Amygdala (tissue), 56 donors: ENCODE data around the gene C1QL2.

Experiments used
- DNase-seq, 56 donors: peaks; one replicate each; lab custom pipeline; 2025; lab: John Stamatoyannopoulos, UW

C1QL2 gene

DNA sequence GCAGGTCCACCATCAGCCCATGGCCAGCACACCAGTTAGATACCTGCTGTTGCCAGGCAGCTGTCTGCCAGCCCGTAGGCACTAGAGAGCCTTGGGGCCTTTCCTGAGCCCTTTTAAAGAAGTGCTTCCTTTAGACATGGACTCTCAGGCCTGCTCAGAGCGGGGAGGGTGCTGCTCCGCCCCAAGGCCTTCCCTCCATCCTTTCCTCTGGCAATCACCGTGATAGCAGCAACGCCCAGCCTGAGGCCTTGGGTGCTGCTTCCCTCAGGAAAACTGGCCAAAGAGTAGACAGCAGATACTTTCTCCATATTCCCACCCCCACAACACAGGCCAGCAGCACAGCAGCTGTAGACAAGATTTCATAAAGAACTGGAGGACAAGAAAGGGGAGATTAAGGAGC lies 22.3 kb upstream of the C1QL2 start:
- no peak for DNase-seq

DNA sequence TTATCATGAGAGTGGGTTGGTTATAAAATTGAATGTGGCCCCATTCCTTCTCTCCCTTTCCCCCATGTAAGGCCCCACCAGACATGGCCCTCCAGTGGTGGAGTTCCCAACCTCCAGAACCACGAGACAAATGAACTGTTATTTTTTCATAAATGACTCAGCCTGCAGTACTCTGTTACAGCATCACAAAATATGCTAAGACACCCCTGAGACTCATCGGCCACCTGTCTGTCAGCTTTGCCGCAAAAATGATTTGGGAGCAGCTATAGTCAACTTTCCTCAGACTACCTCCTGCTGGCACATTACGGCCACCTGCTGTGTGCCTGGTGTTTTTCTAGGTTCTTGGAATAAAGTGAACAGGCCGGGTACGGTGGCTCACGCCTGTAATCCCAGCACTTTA lies 21.4 kb upstream of the C1QL2 start:
- no peak for DNase-seq

DNA sequence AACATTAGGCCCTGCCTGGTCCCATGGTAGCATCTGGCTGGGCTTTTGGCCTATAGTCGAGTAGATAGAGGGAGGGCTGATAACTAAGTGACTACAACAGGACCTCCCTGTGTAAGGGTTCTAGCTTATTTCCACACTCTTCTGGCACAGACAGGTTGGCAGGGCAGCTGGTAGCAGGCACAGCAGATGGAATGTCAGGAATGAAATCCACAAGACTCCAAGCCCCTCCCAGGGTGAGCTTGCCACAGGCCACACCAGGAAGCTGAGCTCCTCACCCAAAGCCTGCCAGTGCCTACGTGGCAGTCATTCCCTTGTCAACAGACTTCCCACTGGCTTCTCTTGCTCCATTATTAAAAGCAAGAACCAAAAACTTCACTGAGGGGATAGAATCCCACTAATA lies 20.7 kb upstream of the C1QL2 start:
- DNase-seq = no peak

DNA sequence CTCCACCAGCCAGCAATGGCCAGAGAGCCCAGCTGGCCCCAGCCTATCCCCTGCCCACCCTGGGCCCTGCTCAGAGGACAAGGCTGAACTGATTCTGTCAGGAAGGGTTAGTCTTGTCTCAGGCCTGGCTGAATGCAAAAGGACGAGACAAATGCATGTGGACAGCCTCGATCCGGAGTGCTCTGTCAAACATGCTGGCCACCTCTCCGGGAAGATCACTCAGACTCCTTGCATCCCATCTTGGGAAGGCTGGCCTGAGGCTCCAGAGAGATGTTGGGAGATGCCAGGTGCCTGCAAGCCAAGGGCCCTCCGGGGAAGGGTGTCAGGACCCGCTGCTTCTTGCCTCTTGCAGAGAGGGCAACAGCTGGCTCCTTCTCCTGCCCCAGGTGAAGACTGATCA lies 20.2 kb upstream of the C1QL2 start:
- no peak for DNase-seq

DNA sequence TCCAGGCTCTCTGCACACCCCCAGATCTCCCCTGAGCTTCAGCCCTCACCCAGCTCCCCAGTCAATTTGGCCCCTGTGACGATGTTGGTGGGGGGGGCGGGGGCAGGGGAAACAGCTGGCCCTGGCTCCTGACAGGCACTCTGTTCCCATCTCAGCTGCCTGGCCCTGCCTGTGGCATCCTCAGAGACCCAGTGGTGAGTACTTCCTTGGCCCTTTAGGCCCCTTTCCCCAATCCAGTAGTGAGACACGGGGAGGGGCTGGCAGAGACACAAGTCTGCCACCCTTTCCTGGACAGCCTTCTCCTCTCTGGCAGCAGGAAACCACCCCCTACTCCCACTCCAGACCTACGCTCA lies 19.3 kb upstream of the C1QL2 start:
- no peak for DNase-seq

DNA sequence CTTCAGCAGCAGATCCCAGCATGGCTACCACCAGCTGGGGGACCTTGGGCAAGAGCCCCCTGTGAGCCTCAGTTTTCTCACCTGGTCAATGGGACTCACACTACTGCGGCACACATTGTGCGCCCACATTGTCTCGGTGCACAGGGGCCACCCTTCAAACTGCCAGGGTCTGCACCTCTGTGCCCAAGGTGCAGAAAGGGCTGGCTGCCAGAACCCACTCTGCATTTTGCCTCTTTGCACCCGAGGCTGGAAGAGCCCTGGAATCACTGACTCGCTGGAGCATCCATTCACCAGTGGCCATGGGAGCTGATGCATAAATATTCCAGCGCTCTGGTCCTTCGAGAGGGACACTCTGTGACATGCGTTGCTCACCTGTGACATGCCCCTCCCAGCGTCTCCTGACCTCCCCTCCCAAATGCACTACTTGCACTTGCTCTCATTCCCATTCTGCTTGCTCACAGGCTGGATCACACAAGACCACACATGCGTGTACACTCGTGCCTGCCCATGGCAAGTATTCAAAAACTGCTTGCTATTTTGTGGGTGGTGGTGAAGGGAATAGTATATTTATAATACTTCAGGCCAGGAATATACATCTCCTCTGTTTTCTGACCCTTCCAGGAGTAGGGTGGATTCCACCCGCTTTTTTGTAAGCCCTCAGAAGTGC lies 18.8 kb upstream of the C1QL2 start:
- no peak for DNase-seq

DNA sequence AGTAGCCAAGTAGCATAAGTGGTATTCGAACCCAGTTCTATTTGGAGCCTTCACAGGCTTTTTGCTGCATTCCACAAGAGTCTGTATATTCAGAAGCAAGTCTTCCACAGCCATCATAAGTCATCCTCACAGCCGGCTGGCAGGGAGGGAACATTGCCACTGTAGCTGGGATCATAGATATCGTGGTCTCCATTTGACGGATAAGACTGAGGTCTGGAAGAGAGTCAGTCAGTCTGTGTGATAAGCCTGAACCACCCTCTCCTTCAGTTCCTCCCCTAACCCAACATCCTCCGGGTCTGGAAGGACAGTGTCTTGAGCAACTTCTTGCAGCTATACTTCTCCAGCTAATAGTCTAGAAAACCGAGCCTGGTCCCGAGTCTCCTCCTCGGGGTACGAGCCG lies 17.0 kb upstream of the C1QL2 start:
- DNase-seq = no peak

DNA sequence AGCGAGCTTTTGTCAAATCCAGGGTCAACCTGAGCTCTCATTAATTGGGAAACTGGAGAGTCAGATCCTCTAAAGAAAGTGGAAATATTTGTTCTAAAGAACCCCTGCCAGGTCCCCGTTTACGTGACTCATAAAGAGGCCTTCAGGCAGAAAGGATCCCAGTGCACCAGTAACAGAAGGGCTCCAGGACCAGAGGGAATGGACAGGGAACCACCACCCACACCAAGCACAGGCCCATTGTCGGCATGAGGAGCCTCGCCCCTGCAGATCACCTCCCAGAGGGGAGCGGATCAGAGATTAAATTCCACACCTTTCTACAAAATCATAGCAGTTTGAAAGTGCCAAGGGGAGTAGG lies 16.4 kb upstream of the C1QL2 start:
- no peak for DNase-seq

DNA sequence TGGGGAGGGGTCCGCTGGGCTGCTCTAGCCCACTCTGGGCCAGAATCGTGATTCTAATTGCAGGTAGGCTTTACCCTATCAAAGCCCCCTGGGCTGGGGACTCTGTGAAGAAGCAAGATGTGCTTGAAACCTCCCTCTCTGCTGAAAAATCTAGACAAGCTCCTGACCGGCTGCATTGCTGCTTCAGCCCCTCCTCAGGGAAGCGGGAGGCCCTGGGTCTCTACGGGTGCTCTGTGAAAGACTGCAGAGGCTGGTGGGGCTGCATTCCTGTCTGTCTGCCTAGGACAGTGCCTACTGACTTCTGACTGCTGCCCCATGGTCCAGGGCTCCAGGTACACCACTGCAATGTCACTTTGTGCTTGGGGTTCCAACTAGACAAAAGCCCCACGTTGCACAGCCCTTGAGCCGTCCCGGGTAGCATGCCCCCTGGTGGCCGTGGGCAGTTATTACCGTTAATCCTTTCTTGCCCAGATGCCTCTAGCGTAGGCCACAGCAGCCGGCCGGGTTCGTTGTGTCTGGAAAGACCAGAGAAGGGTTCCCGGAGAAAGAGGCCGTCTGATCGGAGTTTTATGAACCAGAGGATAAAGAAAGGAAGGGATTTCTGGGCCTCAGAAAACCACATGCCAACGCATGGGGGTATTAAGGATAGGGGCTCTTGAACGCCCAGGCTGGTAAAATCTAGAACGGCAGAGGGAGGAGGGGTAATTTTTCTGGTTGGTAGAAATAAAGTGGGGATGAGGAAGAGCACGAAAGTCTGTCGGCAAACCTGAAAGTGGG lies 15.9 kb upstream of the C1QL2 start:
- DNase-seq = peak in 17 of 56 donors; percentile 9 to 52 (median 20)

DNA sequence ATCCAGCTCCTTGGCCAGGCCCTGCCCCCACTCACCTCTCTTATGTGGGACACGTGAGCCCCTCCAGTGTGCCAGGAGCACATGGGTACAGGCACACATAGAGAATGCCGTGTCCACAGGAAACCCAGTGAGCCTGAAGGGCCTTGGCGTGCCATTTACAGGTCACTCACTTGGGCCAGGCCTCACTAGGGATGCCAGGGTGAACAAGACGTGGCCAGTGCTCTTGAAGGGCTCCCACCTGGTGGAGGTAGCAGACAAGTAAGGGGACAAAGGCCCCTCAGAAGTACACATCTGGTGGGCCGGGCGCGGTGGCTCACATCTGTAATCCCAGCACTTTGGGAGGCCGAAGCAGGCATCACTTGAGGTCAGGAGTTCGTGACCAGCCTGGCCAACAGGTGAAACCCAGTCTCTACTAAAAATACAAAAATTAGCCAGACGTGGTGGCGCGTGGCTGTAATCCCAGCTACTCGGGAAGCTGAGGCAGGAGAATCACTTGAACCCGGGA lies 15.1 kb upstream of the C1QL2 start:
- DNase-seq = no peak

DNA sequence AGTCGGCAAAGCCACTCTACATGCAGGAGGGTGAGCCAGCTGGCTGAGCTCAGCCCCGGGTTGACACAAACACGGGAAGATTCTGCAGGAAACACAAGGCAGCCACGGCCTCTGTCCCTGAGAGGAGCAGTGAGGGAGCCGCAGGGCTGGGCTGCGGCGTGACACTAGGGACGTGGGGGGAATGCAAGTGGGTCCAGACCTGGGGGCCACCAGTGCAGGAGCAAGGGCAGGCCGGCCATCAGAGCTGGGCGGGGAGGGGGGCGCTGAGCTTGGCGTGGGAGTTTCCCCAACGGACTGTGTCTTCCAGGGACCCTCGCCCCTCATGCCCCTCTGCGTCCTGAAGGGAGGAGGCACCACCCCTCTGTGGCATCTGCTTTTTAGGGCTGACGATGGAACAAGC lies 12.0 kb upstream of the C1QL2 start:
- no peak for DNase-seq

DNA sequence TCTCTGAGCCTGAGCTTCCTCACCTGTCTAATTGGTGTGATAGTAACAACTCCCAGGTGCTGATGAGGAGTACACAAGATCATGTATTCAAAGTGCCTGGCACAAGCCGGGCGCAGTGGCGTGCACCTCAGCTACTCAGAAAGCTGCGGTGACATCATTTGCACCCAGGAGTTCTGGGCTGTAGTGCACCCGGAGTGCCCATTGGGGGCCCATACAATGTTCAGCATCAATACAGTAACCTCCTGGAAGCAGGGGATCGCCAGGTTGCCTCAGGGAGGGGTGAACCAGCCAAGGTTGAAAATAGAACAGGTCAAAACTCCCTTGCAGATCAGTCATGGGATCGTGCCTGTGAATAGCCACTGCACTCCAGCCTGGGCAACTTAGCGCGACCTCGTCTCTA lies 11.2 kb upstream of the C1QL2 start:
- no peak for DNase-seq

DNA sequence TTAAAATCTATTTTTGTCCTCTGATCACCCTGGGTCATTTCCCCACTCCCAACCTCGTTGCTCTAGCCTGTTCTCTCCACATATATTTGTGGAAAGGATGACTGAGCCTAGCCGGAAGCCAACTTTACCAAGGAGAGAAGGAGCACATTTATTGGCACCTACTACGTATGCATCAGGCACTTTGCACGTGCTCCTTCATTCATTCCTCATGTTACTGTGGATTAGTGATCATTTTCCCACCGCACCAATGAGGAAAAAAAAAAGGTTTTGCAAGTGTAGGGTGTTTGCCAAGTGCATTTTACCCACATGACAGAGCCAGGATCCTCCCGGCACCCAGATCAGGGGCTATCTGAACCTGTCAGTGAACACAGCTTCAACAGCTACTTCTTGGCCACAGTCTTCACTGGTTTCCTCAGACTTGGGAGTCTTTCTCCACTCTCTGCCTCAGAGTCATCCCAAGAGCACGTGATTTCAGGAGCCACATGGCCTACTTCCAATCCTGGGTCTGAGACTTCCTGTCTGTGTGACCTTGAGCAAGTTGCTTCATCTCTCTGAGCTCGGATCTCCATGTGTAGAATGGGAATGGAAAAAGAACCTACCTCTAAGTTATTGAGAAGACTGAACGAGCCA lies 1.9 kb upstream of the C1QL2 start:
- DNase-seq = no peak

DNA sequence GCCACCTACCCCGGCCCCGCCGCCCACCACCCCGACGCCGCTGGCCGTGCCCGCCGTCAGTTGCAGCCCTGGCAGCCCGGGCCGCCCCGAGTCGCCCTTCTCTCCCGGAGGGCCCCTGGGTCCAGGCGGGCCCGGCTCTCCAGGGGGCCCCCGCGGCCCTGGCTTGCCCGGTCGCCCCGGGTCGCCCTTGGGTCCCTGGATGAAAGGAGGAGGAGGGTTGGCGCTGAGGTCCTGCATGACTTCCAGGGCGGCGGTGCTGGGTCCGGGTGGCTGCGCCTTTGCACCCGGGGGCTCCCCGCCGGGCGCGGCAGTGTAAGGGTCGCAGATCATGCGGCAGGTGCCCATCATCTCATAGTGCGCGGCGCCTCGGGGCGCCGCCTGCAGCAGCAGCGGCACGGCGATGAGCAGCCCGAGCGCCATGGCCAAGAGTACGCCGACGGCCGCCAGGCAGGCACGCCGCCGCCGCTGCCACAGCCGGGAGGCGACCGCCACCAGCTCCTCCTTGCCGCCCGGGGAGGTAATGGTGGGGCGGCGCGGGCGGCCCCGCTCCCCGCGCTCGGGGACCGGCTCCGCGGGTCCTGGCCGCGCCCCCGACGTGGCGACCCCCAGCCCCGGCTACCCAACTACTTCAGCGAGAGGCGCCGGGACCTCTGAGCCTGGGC lies 570 bp downstream of the C1QL2 start:
- DNase-seq = no peak

DNA sequence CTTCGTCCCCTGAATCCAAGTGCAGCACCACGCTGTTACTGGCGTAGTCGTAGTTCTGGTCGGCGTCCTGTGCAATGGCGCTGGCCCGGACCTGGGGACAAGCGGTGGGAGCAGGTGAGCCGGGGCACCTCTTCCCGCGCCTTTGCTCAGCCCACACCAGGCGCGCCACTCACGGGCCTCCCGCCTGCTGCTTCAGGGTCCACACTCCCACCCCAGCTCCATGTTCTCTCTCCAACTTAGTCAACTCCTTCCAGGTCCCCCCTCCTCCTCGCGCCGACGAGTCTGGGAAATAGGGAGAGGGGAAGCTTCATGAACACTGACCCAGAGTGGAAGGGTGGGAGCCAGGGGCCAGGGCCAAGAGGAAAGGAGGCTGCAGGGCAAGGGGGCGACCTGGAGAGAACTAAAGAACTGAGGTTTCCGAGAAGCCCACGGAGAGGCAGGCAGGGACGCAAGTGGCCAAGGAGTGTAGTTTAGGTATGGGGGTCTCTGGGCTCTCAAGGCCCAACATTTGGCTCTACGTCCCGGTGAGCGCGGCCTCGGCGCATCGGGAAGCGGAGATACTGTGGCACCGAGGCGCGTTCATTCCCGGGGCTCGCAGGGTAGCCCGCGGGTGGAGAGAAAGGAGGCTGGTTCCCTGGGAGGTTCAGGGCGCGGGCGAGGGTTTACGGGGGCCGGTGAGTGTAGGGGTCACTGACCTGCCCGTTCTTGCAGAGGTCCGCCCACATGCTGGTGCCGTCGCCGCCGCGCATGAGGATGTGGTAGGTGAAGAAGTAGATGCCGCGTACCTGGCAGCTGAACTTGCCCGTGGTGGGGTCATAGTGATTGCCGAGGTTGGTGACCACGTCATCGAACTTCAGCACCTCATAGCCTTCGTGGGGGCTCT lies 1.4 kb downstream of the C1QL2 start:
- DNase-seq = no peak

DNA sequence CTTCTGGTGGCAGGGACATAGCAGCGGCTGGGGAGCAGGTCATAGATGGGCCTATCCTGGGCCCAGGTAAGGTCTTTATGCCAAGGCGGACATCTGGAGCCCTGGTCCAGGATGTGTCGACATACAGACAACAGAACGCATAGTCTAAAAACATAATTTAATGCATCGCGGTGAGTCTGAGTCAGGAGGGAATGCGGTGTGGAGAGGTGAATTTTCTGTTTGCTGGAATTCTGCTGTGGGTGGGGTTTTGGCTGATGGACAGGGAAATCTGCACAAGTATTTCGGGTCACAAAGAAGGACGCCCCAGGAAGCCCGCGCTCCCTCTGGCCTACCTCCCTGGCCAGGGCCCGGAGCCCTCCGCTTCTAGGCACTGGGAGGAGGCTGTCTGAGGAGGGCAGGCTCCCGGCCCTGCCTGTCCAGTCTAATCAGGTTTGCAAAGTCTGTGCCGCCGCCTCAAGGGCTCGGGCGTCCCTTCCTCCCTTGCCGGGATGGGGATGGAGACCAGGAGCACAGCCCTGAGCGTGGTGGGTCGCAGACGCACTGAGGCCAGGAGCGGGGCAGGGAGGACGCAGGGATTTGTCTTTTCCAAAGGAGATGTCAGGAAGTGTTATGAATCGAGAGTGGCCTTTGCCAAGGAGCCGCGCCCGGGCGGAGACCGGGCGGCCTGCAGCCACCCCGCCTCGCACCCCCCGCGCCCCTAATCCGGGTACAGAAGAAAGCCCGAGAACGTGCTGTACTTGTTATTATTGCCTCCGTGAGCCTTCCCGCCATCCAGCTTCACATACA lies 2.3 kb downstream of the C1QL2 start:
- DNase-seq = no peak

DNA sequence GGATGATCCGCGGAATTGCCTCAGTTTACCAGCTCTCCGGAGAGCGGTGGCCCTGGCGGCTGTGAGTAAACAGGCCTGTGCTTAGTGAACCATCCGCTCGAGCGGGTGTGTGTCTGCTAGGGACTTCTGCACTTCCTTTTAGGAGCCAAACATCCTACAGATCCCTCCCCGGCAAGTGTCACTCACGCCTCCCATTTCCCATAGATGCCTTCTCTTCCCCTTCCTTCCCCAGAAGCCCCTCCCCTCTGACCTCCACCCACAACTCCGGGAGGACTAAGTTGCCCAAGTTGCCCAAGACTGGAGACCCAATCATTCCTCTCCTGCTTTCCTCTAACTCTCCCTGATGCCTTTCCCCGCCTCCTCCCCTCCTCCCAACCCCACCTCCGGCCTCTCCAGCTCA lies 2.9 kb downstream of the C1QL2 start:
- no peak for DNase-seq

DNA sequence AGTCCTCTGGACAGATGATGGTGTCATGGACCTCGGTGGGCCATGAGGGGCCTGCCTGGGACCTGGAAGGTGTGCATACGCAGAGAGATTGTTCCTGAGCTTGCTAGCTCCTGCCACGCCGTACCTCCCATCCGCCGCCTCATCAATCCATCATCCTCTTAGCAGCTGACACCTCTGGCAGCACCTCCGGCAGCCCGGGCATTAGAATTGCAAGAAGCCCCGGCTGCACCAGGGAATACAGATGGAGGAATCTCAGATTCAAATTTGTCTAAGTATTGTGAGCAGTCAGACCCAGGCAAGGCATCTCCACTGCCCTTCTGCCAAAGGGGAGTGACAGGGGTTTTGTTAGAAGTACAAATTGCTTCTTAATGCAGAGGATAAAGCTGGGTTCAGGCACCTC lies 4.5 kb downstream of the C1QL2 start:
- no peak for DNase-seq

DNA sequence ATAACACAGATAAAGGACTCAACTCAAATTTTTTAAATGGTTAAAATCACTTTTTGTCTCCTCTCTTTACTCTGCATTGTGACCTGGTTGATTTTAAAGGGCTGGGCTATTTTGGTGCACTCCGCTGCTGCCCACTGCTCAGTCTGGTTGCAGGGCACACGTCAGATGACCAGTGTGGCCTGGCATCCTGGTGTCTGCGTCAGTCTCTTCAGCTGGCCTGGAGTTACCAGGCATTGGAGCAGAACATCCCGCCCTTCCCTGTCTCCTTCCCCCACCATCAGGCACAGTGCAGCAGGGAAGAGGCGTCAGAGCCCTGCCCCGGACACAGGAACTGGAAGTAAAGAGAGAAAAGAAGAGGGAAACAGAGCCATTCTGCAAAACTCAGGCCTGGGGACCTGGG lies 8.9 kb downstream of the C1QL2 start:
- peak in 6 of 56 donors; percentile 9 to 67 (median 34) for DNase-seq
